ENCODE data around the gene RNASE4. TPM values are rescaled to one million over a fixed set of nuclear protein-coding genes. Genes with fewer than 3 reads are reported as not detected.

RNASE4 gene, protein sequence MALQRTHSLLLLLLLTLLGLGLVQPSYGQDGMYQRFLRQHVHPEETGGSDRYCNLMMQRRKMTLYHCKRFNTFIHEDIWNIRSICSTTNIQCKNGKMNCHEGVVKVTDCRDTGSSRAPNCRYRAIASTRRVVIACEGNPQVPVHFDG
- total RNA-seq = 36.6 and 44.2 TPM in 2 replicates

DNA sequence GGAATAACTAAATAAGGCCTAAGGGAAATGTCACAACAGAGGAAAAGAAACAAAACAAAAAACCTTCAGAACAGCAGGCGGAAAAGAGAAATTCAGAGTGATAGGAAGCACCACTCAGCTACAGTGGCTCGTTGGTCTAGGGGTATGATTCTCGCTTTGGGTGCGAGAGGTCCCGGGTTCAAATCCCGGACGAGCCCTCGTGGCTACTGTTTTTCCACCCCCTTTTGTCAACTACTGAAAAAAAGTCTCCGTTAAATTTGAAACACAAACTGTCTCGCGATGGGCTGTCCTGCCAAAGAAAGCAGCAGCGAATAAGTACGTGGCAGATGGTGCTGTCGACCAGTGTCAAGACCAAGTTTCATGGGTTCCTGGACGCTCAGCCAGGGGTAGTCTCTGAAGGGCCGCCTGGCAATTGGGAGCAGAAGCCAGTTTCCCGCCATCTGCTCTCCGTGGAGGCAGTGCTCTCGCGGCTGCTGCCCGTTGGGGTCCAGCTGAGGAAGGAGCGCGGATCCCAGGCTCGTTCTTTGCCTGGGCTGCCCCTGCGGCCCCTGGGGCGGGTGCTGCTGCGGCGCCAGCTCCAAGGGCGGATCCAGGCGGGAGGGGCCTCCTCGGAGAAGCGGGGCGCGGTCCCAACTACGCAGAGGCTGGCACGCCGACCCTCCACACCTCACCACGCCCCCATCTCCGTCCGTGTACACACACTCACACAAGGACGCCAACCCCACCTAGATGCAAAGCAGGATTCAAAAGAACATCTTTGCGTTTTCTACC, at the start of gene RNASE4:
TSS of gene RNASE4 (plus strand) at position 670 of the 771 bp plus-strand sequence. CDS start 14,812 bp downstream, outside the sequence.

DNA sequence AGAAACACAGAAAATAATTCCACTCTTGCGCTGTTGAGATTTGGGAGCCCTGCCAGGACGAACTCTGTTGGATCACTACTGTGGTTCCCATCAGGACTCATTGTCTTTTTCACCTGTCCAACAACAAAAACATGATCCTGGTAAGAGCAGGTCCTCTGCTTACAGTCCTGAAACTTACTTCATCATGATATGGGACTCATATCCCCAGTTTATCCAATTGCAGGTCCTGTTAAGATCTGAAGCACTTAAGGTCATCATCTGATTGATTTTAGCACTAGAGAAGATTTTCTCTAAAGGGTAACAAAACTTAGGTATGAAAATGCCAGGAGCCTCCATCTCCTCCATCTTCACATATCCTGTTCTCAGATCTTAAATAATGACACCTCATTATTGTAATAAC, 42.8 kb upstream of the RNASE4 start, which contains the start of gene OR6S1:
TSS of gene OR6S1 (minus strand) at position 101 of the 400 bp plus-strand sequence. CDS start at position 101, 0 bp downstream.

DNA sequence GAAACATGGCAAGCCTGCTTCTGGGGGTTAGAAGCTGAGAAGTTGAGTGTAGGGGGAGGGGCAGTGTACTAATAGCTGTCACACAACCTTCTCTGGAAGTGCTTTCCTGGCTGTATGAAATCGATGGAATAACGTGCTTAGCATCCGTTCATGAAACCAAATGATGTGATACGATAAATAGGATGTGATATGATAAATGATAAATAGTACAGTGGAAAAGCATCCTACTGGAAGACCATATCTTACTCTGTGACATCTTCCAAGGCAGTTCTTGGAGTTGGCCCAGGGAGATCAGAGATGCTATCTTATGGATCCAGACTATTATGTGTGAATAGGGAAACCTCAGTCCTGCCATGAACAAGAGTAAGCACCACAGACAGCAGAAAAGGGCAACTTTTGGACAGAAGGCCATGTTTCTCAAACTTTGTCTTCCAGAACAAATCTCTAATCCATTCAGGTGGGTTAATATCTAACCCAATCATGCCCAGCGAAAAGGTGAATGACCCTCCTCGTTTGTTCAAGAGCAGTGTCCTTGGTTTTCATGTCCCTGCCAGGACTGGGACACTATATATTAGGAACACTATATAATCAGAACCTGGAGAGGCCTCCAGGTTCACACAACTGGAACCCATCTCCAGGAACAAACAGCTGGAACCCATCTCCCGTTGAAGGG, 3.9 kb downstream of the RNASE4 start, which contains the start of gene ANG:
TSS of gene ANG (plus strand) at position 598 of the 673 bp plus-strand sequence. CDS start 4,801 bp downstream, outside the sequence.

DNA sequence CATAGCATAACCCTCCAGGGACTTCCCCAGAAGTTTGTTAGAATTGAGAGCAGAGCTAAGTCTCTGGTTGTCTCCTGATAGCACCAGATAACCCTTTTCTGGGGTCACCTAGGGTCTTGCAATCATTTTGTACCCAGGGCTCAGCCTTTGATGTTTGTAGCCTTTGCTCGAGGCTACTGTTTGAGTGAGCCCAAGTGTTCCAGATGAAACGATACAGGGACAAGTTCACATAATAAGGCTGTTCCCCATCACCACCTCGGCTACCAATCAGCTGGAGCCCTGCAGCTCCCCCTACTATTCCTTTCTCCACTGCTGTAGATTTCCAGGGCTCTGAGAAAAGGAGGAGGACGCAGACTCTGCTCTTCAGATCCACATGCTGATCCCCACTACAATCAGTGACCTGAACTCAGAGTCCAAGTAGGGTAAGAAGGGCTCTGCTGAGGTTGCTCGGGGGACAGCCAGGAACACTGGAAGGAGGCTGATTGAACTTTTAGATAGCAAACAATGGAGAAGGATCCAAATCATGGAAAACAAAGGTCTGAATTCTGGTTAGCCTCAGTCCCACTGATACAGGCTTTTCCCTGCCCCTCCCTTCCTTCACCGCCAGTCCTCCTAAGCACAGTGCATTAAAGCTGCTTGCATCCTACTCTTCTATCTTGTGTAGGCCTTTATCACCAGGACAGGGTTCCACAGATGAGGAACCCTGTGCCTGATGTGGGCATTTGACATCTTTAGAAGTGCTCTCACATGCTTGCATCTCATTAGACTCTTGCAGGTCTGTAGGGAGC, 61.4 kb downstream of the RNASE4 start, which contains the start of gene EDDM3A:
TSS of gene EDDM3A (plus strand) at position 317 of the 788 bp plus-strand sequence. CDS start 1,694 bp downstream, outside the sequence.

Other genes starting within 250 kb of the RNASE4 start
- 0.06 and 0.13 TPM in 2 replicates for gene KLHL33, start 248.4 kb upstream of the RNASE4 start, total RNA-seq
- gene OSGEP, start 229.7 kb upstream of the RNASE4 start, total RNA-seq = 23.9 and 49.0 TPM in 2 replicates
- gene APEX1, start 229.3 kb upstream of the RNASE4 start, total RNA-seq = 29.6 and 62.0 TPM in 2 replicates
- 21.5 and 21.7 TPM in 2 replicates for gene PIP4P1, start 223.1 kb upstream of the RNASE4 start, total RNA-seq
- 48.2 and 64.6 TPM in 2 replicates for gene PNP, start 215.2 kb upstream of the RNASE4 start, total RNA-seq
- not detected in 2 replicates for gene RNASE10, start 179.0 kb upstream of the RNASE4 start, total RNA-seq
- gene RNASE9, start 123.5 kb upstream of the RNASE4 start, total RNA-seq = not detected in 2 replicates
- not detected in 2 replicates for gene RNASE11, start 96.6 kb upstream of the RNASE4 start, total RNA-seq
- not detected in 2 replicates for gene RNASE12, start 93.2 kb upstream of the RNASE4 start, total RNA-seq
- gene OR6S1, start 42.9 kb upstream of the RNASE4 start, total RNA-seq = not detected in 2 replicates
- 5.0 and 7.8 TPM in 2 replicates for gene ANG, start 4.2 kb downstream of the RNASE4 start, total RNA-seq
- not detected in 2 replicates for gene EDDM3A, start 61.3 kb downstream of the RNASE4 start, total RNA-seq
- not detected in 2 replicates for gene EDDM3B, start 83.8 kb downstream of the RNASE4 start, total RNA-seq
- gene RNASE6, start 96.7 kb downstream of the RNASE4 start, total RNA-seq = not detected in 2 replicates
- gene RNASE1, start 118.3 kb downstream of the RNASE4 start, total RNA-seq = 3.6 and 7.1 TPM in 2 replicates
- not detected in 2 replicates for gene RNASE3, start 206.8 kb downstream of the RNASE4 start, total RNA-seq